ENCODE results near the gene ALDH2.

Gene ALDH2

GRCh38 chr12:111788178-111788654, 21.5 kb downstream of the ALDH2 start:
- Histone ChIP-seq H3K9ac (ENCODE audit: low read length in 2 of 2) (no peak overlapping the region), H3K4me3 (ENCODE audit: low read length in 2 of 2) (no peak overlapping the region), H3K36me3 (ENCODE audit: control insufficient read depth in 2 of 2, insufficient read depth in 2 of 2, low read length in 2 of 2) (peaks cover 43 to 65% of the 10 kb centered on the region in 2 donors), H3K27me3 (ENCODE audit: control insufficient read depth in 1 of 2, insufficient read depth in 2 of 2, low read length in 2 of 2) (no peaks in the 10 kb centered on the region), H3K4me1 (ENCODE audit: control insufficient read depth, insufficient read depth, low read length) (peaks cover 13% of the 10 kb centered on the region), H3K9me3 (ENCODE audit: control insufficient read depth in 2 of 2, low read length in 2 of 2) (no peaks in the 10 kb centered on the region), H3K27ac (ENCODE audit: low read length) (peak overlapping the region; percentile 24)

- H3K9me3 ChIP-seq (ENCODE audit: control insufficient read depth in 2 of 2, low read length in 2 of 2), result no peaks in the 10 kb centered on the region
- H3K36me3 ChIP-seq (ENCODE audit: control insufficient read depth in 2 of 2, insufficient read depth in 2 of 2, low read length in 2 of 2), result peaks cover 38 to 62% of the 10 kb centered on the region in 2 donors
- no peak overlapping the region for H3K4me3 ChIP-seq (ENCODE audit: low read length in 2 of 2)
- H3K4me1 ChIP-seq (ENCODE audit: control insufficient read depth, insufficient read depth, low read length), result peaks cover 13% of the 10 kb centered on the region
- no peaks in the 10 kb centered on the region for H3K27me3 ChIP-seq (ENCODE audit: control insufficient read depth in 1 of 2, insufficient read depth in 2 of 2, low read length in 2 of 2)
- no peak overlapping the region for H3K27ac ChIP-seq (ENCODE audit: low read length)
- no peak overlapping the region for H3K9ac ChIP-seq (ENCODE audit: low read length in 2 of 2)
These were observed 23.0 kb downstream of the ALDH2 start for GRCh38 chr12:111789779-111790178.

GRCh38 chr12:111791507-111791906, 24.8 kb downstream of the ALDH2 start:
- no peaks in the 10 kb centered on the region for H3K27me3 ChIP-seq (ENCODE audit: control insufficient read depth in 1 of 2, insufficient read depth in 2 of 2, low read length in 2 of 2)
- no peak overlapping the region for H3K4me3 ChIP-seq (ENCODE audit: low read length in 2 of 2)
- H3K9ac ChIP-seq (ENCODE audit: low read length in 2 of 2), result no peak overlapping the region
- no peaks in the 10 kb centered on the region for H3K9me3 ChIP-seq (ENCODE audit: control insufficient read depth in 2 of 2, low read length in 2 of 2)
- peaks cover 32 to 64% of the 10 kb centered on the region in 2 donors for H3K36me3 ChIP-seq (ENCODE audit: control insufficient read depth in 2 of 2, insufficient read depth in 2 of 2, low read length in 2 of 2)
- H3K27ac ChIP-seq (ENCODE audit: low read length), result no peak overlapping the region
- H3K4me1 ChIP-seq (ENCODE audit: control insufficient read depth, insufficient read depth, low read length), result peaks cover 13% of the 10 kb centered on the region

GRCh38 chr12:111792155-111792855, 25.6 kb downstream of the ALDH2 start:
- H3K4me1 ChIP-seq (ENCODE audit: control insufficient read depth, insufficient read depth, low read length), result peaks cover 13% of the 10 kb centered on the region
- no peak overlapping the region for H3K9ac ChIP-seq (ENCODE audit: low read length in 2 of 2)
- H3K9me3 ChIP-seq (ENCODE audit: control insufficient read depth in 2 of 2, low read length in 2 of 2), result no peaks in the 10 kb centered on the region
- H3K4me3 ChIP-seq (ENCODE audit: low read length in 2 of 2), result no peak overlapping the region
- peaks cover 37 to 64% of the 10 kb centered on the region in 2 donors for H3K36me3 ChIP-seq (ENCODE audit: control insufficient read depth in 2 of 2, insufficient read depth in 2 of 2, low read length in 2 of 2)
- peak overlapping the region; percentile 31 for H3K27ac ChIP-seq (ENCODE audit: low read length)
- no peaks in the 10 kb centered on the region for H3K27me3 ChIP-seq (ENCODE audit: control insufficient read depth in 1 of 2, insufficient read depth in 2 of 2, low read length in 2 of 2)

- Histone ChIP-seq H3K9me3 (ENCODE audit: control insufficient read depth in 2 of 2, low read length in 2 of 2) (no peaks in the 10 kb centered on the region), H3K27me3 (ENCODE audit: control insufficient read depth in 1 of 2, insufficient read depth in 2 of 2, low read length in 2 of 2) (no peaks in the 10 kb centered on the region), H3K36me3 (ENCODE audit: control insufficient read depth in 2 of 2, insufficient read depth in 2 of 2, low read length in 2 of 2) (peaks cover 40 to 65% of the 10 kb centered on the region in 2 donors), H3K27ac (ENCODE audit: low read length) (peak overlapping the region; percentile 31), H3K4me1 (ENCODE audit: control insufficient read depth, insufficient read depth, low read length) (peaks cover 13% of the 10 kb centered on the region), H3K9ac (ENCODE audit: low read length in 2 of 2) (no peak overlapping the region), H3K4me3 (ENCODE audit: low read length in 2 of 2) (no peak overlapping the region)
These were observed 26.1 kb downstream of the ALDH2 start for GRCh38 chr12:111792856-111793235.

- no peaks in the 10 kb centered on the region for H3K27me3 ChIP-seq (ENCODE audit: control insufficient read depth in 1 of 2, insufficient read depth in 2 of 2, low read length in 2 of 2)
- H3K9me3 ChIP-seq (ENCODE audit: control insufficient read depth in 2 of 2, low read length in 2 of 2), result no peaks in the 10 kb centered on the region
- no peak overlapping the region for H3K9ac ChIP-seq (ENCODE audit: low read length in 2 of 2)
- H3K36me3 ChIP-seq (ENCODE audit: control insufficient read depth in 2 of 2, insufficient read depth in 2 of 2, low read length in 2 of 2), result peaks cover 41 to 54% of the 10 kb centered on the region in 2 donors
- no peak overlapping the region for H3K4me3 ChIP-seq (ENCODE audit: low read length in 2 of 2)
- H3K27ac ChIP-seq (ENCODE audit: low read length), result no peak overlapping the region
- peaks cover 5% of the 10 kb centered on the region for H3K4me1 ChIP-seq (ENCODE audit: control insufficient read depth, insufficient read depth, low read length)
These were observed 31.4 kb downstream of the ALDH2 start for GRCh38 chr12:111798182-111798581.

GRCh38 chr12:111799758-111800157, 33.0 kb downstream of the ALDH2 start:
- H3K36me3 ChIP-seq (ENCODE audit: control insufficient read depth in 2 of 2, insufficient read depth in 2 of 2, low read length in 2 of 2), result peaks cover 45 to 48% of the 10 kb centered on the region in 2 donors
- H3K4me1 ChIP-seq (ENCODE audit: control insufficient read depth, insufficient read depth, low read length), result peaks cover 5% of the 10 kb centered on the region
- H3K27me3 ChIP-seq (ENCODE audit: control insufficient read depth in 1 of 2, insufficient read depth in 2 of 2, low read length in 2 of 2), result no peaks in the 10 kb centered on the region
- no peaks in the 10 kb centered on the region for H3K9me3 ChIP-seq (ENCODE audit: control insufficient read depth in 2 of 2, low read length in 2 of 2)
- H3K27ac ChIP-seq (ENCODE audit: low read length), result no peak overlapping the region
- no peak overlapping the region for H3K9ac ChIP-seq (ENCODE audit: low read length in 2 of 2)
- no peak overlapping the region for H3K4me3 ChIP-seq (ENCODE audit: low read length in 2 of 2)

- Histone ChIP-seq H3K4me3 (ENCODE audit: low read length in 2 of 2) (no peak overlapping the region), H3K27ac (ENCODE audit: low read length) (no peak overlapping the region), H3K9ac (ENCODE audit: low read length in 2 of 2) (no peak overlapping the region), H3K27me3 (ENCODE audit: control insufficient read depth in 1 of 2, insufficient read depth in 2 of 2, low read length in 2 of 2) (no peaks in the 10 kb centered on the region), H3K4me1 (ENCODE audit: control insufficient read depth, insufficient read depth, low read length) (peaks cover 2% of the 10 kb centered on the region), H3K9me3 (ENCODE audit: control insufficient read depth in 2 of 2, low read length in 2 of 2) (no peaks in the 10 kb centered on the region), H3K36me3 (ENCODE audit: control insufficient read depth in 2 of 2, insufficient read depth in 2 of 2, low read length in 2 of 2) (peaks cover 40 to 48% of the 10 kb centered on the region in 2 donors)
These were observed 36.4 kb downstream of the ALDH2 start for GRCh38 chr12:111803038-111803626.

GRCh38 chr12:111803851-111804250, 37.1 kb downstream of the ALDH2 start:
- H3K27ac ChIP-seq (ENCODE audit: low read length), result no peak overlapping the region
- no peaks in the 10 kb centered on the region for H3K9me3 ChIP-seq (ENCODE audit: control insufficient read depth in 2 of 2, low read length in 2 of 2)
- no peaks in the 10 kb centered on the region for H3K27me3 ChIP-seq (ENCODE audit: control insufficient read depth in 1 of 2, insufficient read depth in 2 of 2, low read length in 2 of 2)
- H3K4me3 ChIP-seq (ENCODE audit: low read length in 2 of 2), result no peak overlapping the region
- H3K9ac ChIP-seq (ENCODE audit: low read length in 2 of 2), result no peak overlapping the region
- H3K36me3 ChIP-seq (ENCODE audit: control insufficient read depth in 2 of 2, insufficient read depth in 2 of 2, low read length in 2 of 2), result peaks cover 39 to 48% of the 10 kb centered on the region in 2 donors
- H3K4me1 ChIP-seq (ENCODE audit: control insufficient read depth, insufficient read depth, low read length), result no peaks in the 10 kb centered on the region

GRCh38 chr12:111806304-111806703, 39.6 kb downstream of the ALDH2 start:
- Histone ChIP-seq H3K36me3 (ENCODE audit: control insufficient read depth in 2 of 2, insufficient read depth in 2 of 2, low read length in 2 of 2) (peaks cover 30 to 47% of the 10 kb centered on the region in 2 donors), H3K27ac (ENCODE audit: low read length) (no peak overlapping the region), H3K4me3 (ENCODE audit: low read length in 2 of 2) (no peak overlapping the region), H3K9me3 (ENCODE audit: control insufficient read depth in 2 of 2, low read length in 2 of 2) (no peaks in the 10 kb centered on the region), H3K27me3 (ENCODE audit: control insufficient read depth in 1 of 2, insufficient read depth in 2 of 2, low read length in 2 of 2) (no peaks in the 10 kb centered on the region), H3K9ac (ENCODE audit: low read length in 2 of 2) (no peak overlapping the region), H3K4me1 (ENCODE audit: control insufficient read depth, insufficient read depth, low read length) (no peaks in the 10 kb centered on the region)

- peaks cover 26 to 43% of the 10 kb centered on the region in 2 donors for H3K36me3 ChIP-seq (ENCODE audit: control insufficient read depth in 2 of 2, insufficient read depth in 2 of 2, low read length in 2 of 2)
- H3K27me3 ChIP-seq (ENCODE audit: control insufficient read depth in 1 of 2, insufficient read depth in 2 of 2, low read length in 2 of 2), result no peaks in the 10 kb centered on the region
- H3K4me1 ChIP-seq (ENCODE audit: control insufficient read depth, insufficient read depth, low read length), result no peaks in the 10 kb centered on the region
- H3K4me3 ChIP-seq (ENCODE audit: low read length in 2 of 2), result no peak overlapping the region
- no peak overlapping the region for H3K9ac ChIP-seq (ENCODE audit: low read length in 2 of 2)
- no peak overlapping the region for H3K27ac ChIP-seq (ENCODE audit: low read length)
- no peaks in the 10 kb centered on the region for H3K9me3 ChIP-seq (ENCODE audit: control insufficient read depth in 2 of 2, low read length in 2 of 2)
These were observed 40.5 kb downstream of the ALDH2 start for GRCh38 chr12:111807232-111807631.

Measured in stomach smooth muscle (tissue), 2 donors.